ENCODE results near the gene CABLES1. TPM values are rescaled to one million over a fixed set of nuclear protein-coding genes. Genes with fewer than 3 reads are reported as not detected.

The CABLES1 gene
- total RNA-seq, 1 experiment from 2014 or later, result 16.2 TPM

- Mint-ChIP-seq H3K27ac (ENCODE audit: unreplicated experiment) (no peak overlapping the region), H3K27me3 (ENCODE audit: unreplicated experiment) (no peaks in the 10 kb centered on the region), H3K4me1 (ENCODE audit: low read depth, unreplicated experiment) (no peaks in the 10 kb centered on the region), H3K4me3 (ENCODE audit: low read depth, unreplicated experiment) (no peak overlapping the region), H3K9me3 (ENCODE audit: low read depth, unreplicated experiment) (peaks cover 2% of the 10 kb centered on the region), H3K36me3 (ENCODE audit: insufficient read depth, unreplicated experiment) (no peaks in the 10 kb centered on the region)
- CTCF ChIA-PET, result interaction anchor here (0.6 to 0.7 kb wide), 2 partner anchors 254 to 839 kb away, joined by 4 read pairs; no protein-coding TSS in a partner anchor
- TF ChIP-seq CTCF (IDR thresholded peaks at IDR 0.05; ENCODE audit: unreplicated experiment), result no peak
- no TSS peak for BruUV-seq (replicated peaks)
- intact Hi-C loops (cut with micrococcal nuclease; ENCODE audit: unreplicated experiment), result loop anchor here (2.0 kb wide), 1 partner anchor 21 kb away; no protein-coding TSS in a partner anchor
- DNase-seq, result no peak
Measured at GRCh38 chr18:23249348-23249747, 114.1 kb downstream of the CABLES1 start.

DNA sequence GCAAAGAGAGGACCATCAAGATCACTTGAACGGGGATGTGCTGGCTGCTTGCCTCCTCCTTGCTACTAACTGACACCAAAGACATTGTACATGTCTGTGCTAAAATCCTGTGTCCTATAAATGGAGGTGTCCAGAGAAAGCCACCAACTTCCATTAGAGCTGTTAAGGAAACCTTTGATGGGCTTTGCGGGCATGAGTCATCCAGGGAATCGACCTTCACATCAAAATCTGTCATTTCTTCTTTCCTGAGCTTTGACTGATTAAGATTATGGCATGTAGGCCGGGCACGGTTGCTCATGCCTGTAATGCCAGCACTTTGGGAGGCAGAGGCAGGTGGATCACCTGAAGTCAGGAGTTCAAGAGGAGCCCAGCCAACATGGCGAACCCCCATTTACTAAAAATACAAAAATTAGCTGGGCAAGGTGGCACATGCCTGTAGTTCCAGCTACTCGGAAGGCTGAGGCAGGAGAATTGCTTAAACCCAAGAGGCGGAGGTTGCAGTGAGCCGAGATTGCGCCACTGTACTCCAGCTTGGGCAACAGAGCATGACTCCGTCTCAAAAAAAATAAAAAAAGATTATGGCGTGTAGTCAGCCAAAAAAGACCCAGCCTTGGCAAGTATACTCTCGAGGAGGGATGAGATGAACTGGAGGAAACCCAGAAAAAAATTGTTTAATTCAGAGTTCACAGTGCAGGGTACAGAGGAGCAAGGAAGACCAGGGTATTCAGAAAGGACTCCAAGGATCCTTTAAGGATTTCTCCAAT, 115.8 kb downstream of the CABLES1 start:
- Mint-ChIP-seq H3K9me3 (ENCODE audit: low read depth, unreplicated experiment) (peaks cover 2% of the 10 kb centered on the region), H3K4me1 (ENCODE audit: low read depth, unreplicated experiment) (no peaks in the 10 kb centered on the region), H3K27me3 (ENCODE audit: unreplicated experiment) (no peaks in the 10 kb centered on the region), H3K4me3 (ENCODE audit: low read depth, unreplicated experiment) (no peak overlapping the region), H3K27ac (ENCODE audit: unreplicated experiment) (no peak overlapping the region), H3K36me3 (ENCODE audit: insufficient read depth, unreplicated experiment) (no peaks in the 10 kb centered on the region)
- CTCF ChIA-PET, result interaction anchor here (1.6 kb wide), 1 partner anchor 9 kb away, joined by 3 read pairs; no protein-coding TSS in a partner anchor
- intact Hi-C loops (cut with micrococcal nuclease; ENCODE audit: unreplicated experiment), result no loop called here
- no TSS peak for BruUV-seq (replicated peaks)
- no peak for TF ChIP-seq CTCF (IDR thresholded peaks at IDR 0.05; ENCODE audit: unreplicated experiment)
- DNase-seq, result no peak

- no TSS peak for BruUV-seq (replicated peaks)
- CTCF ChIA-PET, result no interaction called here
Measured at GRCh38 chr18:23253630-23254029, 118.3 kb downstream of the CABLES1 start.

GRCh38 chr18:23257137-23257536, 121.9 kb downstream of the CABLES1 start:
- peaks cover 30% of the 10 kb centered on the region for H3K4me1 Mint-ChIP-seq (ENCODE audit: low read depth, unreplicated experiment)
- CTCF ChIA-PET, result no interaction called here
- peaks cover 8% of the 10 kb centered on the region for H3K36me3 Mint-ChIP-seq (ENCODE audit: insufficient read depth, unreplicated experiment)
- no peak for TF ChIP-seq CTCF (IDR thresholded peaks at IDR 0.05; ENCODE audit: unreplicated experiment)
- no peaks in the 10 kb centered on the region for H3K9me3 Mint-ChIP-seq (ENCODE audit: low read depth, unreplicated experiment)
- no peaks in the 10 kb centered on the region for H3K27me3 Mint-ChIP-seq (ENCODE audit: unreplicated experiment)
- no peak overlapping the region for H3K4me3 Mint-ChIP-seq (ENCODE audit: low read depth, unreplicated experiment)
- DNase-seq, result no peak
- no TSS peak for BruUV-seq (replicated peaks)
- H3K27ac Mint-ChIP-seq (ENCODE audit: unreplicated experiment), result no peak overlapping the region
- intact Hi-C loops (cut with micrococcal nuclease; ENCODE audit: unreplicated experiment), result no loop called here

More at GRCh38 chr18:23253630-23254029, 118.3 kb downstream of the CABLES1 start:
- peaks cover 7% of the 10 kb centered on the region for H3K36me3 Mint-ChIP-seq (ENCODE audit: insufficient read depth, unreplicated experiment)
- intact Hi-C loops (cut with micrococcal nuclease; ENCODE audit: unreplicated experiment), result no loop called here
- no peaks in the 10 kb centered on the region for H3K27me3 Mint-ChIP-seq (ENCODE audit: unreplicated experiment)
- no peak overlapping the region for H3K27ac Mint-ChIP-seq (ENCODE audit: unreplicated experiment)
- H3K4me3 Mint-ChIP-seq (ENCODE audit: low read depth, unreplicated experiment), result no peak overlapping the region
- no peak for TF ChIP-seq CTCF (IDR thresholded peaks at IDR 0.05; ENCODE audit: unreplicated experiment)
- peaks cover 6% of the 10 kb centered on the region for H3K4me1 Mint-ChIP-seq (ENCODE audit: low read depth, unreplicated experiment)
- H3K9me3 Mint-ChIP-seq (ENCODE audit: low read depth, unreplicated experiment), result peaks cover 2% of the 10 kb centered on the region
- no peak for DNase-seq

Measured in Calu3 (cell line).